MCF 10A (cell line): ENCODE data around the gene VSTM2B. TPM values are rescaled to one million over a fixed set of nuclear protein-coding genes. Genes with fewer than 3 reads are reported as not detected.

ENCODE experiments used
- BruUV-seq: library from RNA; stranded (reverse); fragments of 400-500 nt; replicated peaks from 2 replicates; lab custom pipeline; 2021; lab: Mats Ljungman, UMichigan
- CTCF ChIA-PET: fragments of 300-600 bp; sonication (Branson Sonifier 250); formaldehyde crosslinking; extraction: SDS; loops from one replicate; lab custom pipeline; 2021; ENCODE audit warnings: antibody characterized with exemption, inconsistent platforms; lab: Yijun Ruan, JAX
- POLR2A ChIA-PET: fragments of 300-600, 350-650 bp; sonication (Branson Sonifier 250); formaldehyde crosslinking; extraction: SDS; loops from one replicate; lab custom pipeline; 2020; ENCODE audit warnings: antibody characterized with exemption, inconsistent platforms; lab: Yijun Ruan, JAX
- DNase-seq: peaks from one replicate; pipeline ENCODE4 v3.0.0-alpha.2; 2018; ENCODE audit not compliant: unreplicated experiment
- H3K27ac Mint-ChIP-seq: one replicate; pipeline ENCODE4 v1.8.0; 2022; ENCODE audit warnings: mild to moderate bottlenecking, low read depth, mixed read lengths; ENCODE audit not compliant: unreplicated experiment
- H3K27me3 Mint-ChIP-seq: one replicate; pipeline ENCODE4 v1.8.0; 2022; ENCODE audit warnings: mixed read lengths; ENCODE audit not compliant: insufficient read depth, unreplicated experiment
- H3K36me3 Mint-ChIP-seq: one replicate; pipeline ENCODE4 v1.8.0; 2022; ENCODE audit warnings: mild to moderate bottlenecking, moderate library complexity, mixed read lengths; ENCODE audit not compliant: insufficient read depth, unreplicated experiment
- H3K4me1 Mint-ChIP-seq: one replicate; pipeline ENCODE4 v1.8.0; 2022; ENCODE audit warnings: mixed read lengths; ENCODE audit not compliant: insufficient read depth, unreplicated experiment
- H3K4me3 Mint-ChIP-seq: one replicate; pipeline ENCODE4 v1.8.0; 2022; ENCODE audit warnings: mild to moderate bottlenecking, moderate library complexity, mixed read lengths; ENCODE audit not compliant: unreplicated experiment
- H3K9me3 Mint-ChIP-seq: one replicate; pipeline ENCODE4 v1.8.0; 2022; ENCODE audit warnings: mixed read lengths; ENCODE audit not compliant: unreplicated experiment
- CTCF ChIP-seq: fragments of 200-600 bp; IDR thresholded peaks from one replicate; pipeline ENCODE4 v1.8.0; 2022; ENCODE audit warnings: antibody characterized with exemption, mild to moderate bottlenecking; ENCODE audit not compliant: unreplicated experiment
- intact Hi-C: fragments of 100-400 bp; cut with micrococcal nuclease; formaldehyde crosslinking; loops from 2 replicates; pipeline ENCODE4 v1.14.1; 2022
- total RNA-seq: library from RNA; stranded (reverse); gene quantifications from 2 replicates; pipeline ENCODE4 v1.2.3, GENCODE V29; 2022

VSTM2B gene
- total RNA-seq, 1 experiment from 2014 or later, result not detected

- Mint-ChIP-seq H3K36me3 (peaks cover 6% of the 10 kb centered on the region), H3K9me3 (peaks cover 8% of the 10 kb centered on the region), H3K4me3 (no peak overlapping the region), H3K27me3 (no peaks in the 10 kb centered on the region), H3K27ac (no peak overlapping the region), H3K4me1 (no peaks in the 10 kb centered on the region)
- POLR2A ChIA-PET, result no interaction called here
- CTCF ChIA-PET, result no interaction called here
- no peak for DNase-seq
- BruUV-seq, result no TSS peak
- no peak for TF ChIP-seq CTCF
- intact Hi-C loops, result no loop called here
These were observed 11.4 kb downstream of the VSTM2B start for GRCh38 chr19:29537181-29537580.

DNA sequence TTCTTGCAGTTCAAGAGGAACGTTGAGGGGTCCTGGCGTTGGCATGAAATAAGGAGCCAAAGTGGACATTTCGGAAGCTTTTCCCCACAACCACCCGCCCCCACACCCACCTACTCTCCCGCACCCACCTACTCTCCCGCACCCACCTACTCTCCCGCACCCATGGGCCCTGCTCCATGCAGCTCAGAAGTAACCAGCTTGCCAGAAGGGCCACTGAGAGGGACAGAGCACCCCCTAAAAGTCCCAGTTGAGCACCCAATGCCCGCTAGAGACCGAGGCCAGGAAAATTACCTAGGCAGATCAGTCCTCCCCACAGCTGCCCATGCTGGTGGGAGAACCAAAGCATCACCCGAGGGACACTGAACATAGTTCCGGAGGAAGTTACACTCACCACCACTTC is 11.8 kb downstream of the VSTM2B start:
- ChIA-PET CTCF (no interaction called here), POLR2A (no interaction called here)
- no peak overlapping the region for H3K4me3 Mint-ChIP-seq
- no peak for TF ChIP-seq CTCF
- no peak overlapping the region for H3K27ac Mint-ChIP-seq
- no peaks in the 10 kb centered on the region for H3K4me1 Mint-ChIP-seq
- H3K36me3 Mint-ChIP-seq, result peaks cover 6% of the 10 kb centered on the region
- no peaks in the 10 kb centered on the region for H3K27me3 Mint-ChIP-seq
- no TSS peak for BruUV-seq
- intact Hi-C loops, result no loop called here
- H3K9me3 Mint-ChIP-seq, result peaks cover 8% of the 10 kb centered on the region
- DNase-seq, result no peak

DNA sequence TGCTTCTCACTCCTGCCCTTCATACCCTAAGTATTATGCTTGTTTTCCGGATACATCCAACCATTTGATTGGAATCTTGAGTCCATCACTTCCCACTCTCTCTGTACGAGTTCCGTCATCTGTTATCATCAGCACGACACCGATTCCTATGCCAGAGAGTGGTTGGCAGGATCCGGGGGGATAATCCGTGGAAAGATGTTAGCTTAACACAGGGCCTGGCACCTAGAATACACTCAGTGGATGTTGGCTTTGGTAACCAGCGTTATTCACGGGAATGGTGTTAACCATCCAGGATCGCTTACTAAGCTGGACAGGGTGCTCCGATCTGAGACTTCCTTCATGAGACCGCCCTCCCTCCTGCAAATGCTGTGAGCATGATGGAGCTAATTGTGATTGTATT is 12.4 kb downstream of the VSTM2B start:
- Mint-ChIP-seq H3K4me1 (no peaks in the 10 kb centered on the region), H3K27me3 (no peaks in the 10 kb centered on the region), H3K36me3 (peaks cover 6% of the 10 kb centered on the region), H3K9me3 (peaks cover 8% of the 10 kb centered on the region), H3K4me3 (no peak overlapping the region), H3K27ac (no peak overlapping the region)
- no TSS peak for BruUV-seq
- no peak for TF ChIP-seq CTCF
- intact Hi-C loops, result no loop called here
- POLR2A ChIA-PET, result no interaction called here
- CTCF ChIA-PET, result no interaction called here
- DNase-seq, result no peak

GRCh38 chr19:29538651-29539050 is 12.9 kb downstream of the VSTM2B start:
- intact Hi-C loops, result no loop called here

More at GRCh38 chr19:29538651-29539050, 12.9 kb downstream of the VSTM2B start:
- CTCF ChIA-PET, result no interaction called here
- Mint-ChIP-seq H3K4me1 (no peaks in the 10 kb centered on the region), H3K4me3 (no peak overlapping the region), H3K27ac (no peak overlapping the region), H3K36me3 (peaks cover 6% of the 10 kb centered on the region), H3K9me3 (peaks cover 8% of the 10 kb centered on the region), H3K27me3 (no peaks in the 10 kb centered on the region)
- DNase-seq, result no peak
- TF ChIP-seq CTCF, result no peak
- POLR2A ChIA-PET, result no interaction called here
- BruUV-seq, result no TSS peak
